Activated T-cell treated with anti-CD3 and anti-CD28 coated beads for 1 hour (primary cell): Measurements from ENCODE around the gene SETBP1.

Source experiments
- DNase-seq: peaks from one replicate; pipeline ENCODE4 v3.0.0-alpha.2; 2020; ENCODE audit warnings: low read depth

SETBP1 gene

DNA sequence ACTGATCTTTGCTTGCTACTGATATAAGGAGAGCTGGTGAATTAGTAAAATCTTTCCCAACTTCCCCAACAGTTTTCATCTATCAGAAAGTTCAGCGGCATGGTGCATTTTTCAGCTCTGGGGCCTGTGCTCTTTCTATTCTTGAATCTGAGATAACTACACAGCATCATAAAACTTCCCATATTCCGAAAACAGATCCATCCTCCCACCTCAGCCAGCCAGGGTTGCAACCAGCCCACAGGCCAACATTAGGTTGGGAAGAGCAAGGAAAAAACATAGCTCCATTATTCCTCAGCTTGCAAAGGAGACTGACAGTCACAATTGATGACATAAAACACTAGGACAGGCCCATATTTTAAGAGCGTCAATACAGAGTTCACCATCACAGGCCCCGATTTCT lies 297.2 kb downstream of the SETBP1 start:
- DNase-seq: no peak

DNA sequence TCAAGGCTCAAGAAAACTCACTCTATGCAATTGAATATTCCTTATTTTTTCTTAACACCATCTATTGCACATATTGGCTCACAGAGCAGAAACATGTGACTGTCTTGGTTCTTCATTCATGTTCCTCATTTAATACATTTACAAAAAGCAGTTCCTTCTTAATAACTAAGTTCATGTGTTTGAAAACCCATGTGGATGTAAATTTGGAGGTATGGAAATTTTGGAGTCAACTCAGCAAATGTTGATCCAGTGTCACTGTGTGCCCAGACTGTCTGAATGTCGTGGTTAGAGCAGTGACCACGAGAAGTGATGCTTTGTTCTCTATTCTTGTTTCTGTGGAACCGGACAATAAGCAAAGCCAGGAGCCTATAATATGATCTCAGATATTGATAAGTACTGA lies 299.1 kb downstream of the SETBP1 start:
- DNase-seq: no peak

DNA sequence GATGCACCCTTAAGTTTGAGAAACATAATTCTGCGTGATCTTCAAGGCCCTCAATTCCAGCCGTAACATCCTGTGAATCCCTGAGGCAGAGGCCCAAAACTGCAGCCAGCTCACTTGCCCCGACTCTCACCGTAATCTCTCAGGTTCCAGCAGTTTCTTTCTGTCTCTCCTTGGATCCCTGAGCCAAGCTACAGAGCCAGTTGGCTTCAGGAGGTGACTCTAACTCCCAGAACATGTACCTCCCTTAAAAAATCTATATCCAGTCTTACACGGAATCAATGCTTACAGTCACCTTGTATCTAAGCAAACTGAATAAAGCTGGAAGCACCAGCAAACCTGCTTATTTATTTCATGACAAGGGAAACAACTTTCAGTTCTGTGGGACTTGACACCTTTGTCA lies 300.4 kb downstream of the SETBP1 start:
- no peak for DNase-seq

DNA sequence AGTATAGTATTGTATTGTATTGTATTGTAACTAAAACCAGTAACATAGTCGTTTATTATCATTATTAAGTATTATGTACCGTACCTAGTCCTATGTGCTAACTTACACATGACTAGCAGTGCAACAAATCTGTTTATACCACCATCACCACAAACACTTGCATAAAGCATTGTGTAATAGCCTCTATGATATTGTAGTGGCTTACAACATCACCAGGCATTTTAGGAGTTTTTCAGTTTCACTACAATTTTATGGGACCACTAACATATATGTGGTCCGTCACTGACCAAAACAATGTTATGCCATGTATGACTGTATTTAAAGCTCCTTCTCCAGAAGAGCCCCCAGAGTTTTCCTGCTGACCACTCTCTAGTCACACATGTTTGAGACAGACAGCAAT lies 306.2 kb downstream of the SETBP1 start:
- no peak for DNase-seq

DNA sequence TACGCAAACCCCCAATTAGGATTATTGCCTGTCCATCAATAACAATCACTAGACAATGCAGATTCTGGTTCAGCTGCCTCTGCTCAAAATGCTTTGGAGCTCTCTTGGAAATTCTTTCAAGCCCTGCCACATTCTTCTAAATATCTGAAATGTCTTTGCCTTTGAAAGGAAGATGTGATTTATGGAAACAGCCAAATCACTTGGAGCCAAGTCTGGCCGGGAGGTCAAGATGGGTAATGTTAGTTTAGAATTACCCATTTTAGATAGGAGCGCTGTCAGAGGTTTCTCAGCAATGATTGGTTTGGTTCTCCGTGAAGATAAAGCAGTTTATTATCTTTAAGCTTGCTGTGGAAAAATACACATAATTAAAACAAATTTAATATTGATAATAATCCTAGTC lies 306.7 kb downstream of the SETBP1 start:
- DNase-seq: no peak

DNA sequence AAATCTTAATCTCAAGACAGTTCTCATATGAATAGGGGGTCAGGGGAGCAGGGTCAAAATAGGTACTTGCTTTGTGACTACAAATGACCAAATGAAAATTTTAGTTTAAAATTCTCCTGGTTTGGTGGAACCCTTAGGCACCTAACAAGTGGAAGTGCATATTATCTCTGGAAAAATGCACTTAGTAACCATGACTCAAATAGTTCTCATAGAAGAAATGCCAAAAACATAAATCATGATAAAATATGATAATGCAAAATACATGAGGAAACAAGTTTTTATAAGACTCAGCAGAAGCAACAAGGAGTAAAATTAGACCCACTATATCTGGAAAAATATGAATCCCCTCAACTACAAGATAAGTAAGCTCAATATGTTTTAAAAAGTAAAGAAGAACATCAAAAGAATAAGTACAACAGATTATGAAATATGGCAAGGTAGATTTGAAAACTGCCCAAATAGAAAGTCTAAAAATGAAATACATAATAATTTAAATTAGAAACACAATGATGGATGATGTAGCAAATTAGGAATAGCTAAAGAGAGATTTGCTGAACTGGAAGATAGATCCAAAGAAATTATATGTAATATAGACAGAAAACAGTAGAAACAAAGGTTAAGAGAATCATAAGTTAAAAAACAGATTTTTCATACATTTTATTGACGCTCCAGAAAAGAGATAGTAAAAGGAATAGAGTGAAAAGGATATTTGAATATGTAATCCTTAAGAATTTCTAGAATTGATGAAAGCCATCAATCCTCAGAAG lies 308.3 kb downstream of the SETBP1 start:
- DNase-seq: no peak

DNA sequence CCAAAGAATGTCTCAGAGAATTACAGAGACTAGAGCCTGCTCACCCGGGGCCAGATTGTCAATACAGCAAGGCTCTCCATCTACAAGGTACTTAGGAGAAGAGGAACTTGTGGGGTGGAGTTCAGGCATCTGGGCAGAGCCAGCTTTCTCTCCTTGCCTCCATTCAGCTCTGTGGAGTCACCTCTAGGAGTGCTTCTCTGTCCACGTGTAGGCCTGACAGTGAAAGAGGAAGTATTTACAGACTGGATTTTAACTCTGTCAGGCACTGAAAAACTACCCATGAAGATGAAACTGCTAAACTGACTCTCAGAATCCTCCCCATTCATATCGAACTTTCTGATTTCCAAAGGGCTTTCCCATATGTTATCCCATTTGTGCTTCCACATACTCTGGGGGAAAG lies 315.6 kb downstream of the SETBP1 start:
- DNase-seq: no peak

DNA sequence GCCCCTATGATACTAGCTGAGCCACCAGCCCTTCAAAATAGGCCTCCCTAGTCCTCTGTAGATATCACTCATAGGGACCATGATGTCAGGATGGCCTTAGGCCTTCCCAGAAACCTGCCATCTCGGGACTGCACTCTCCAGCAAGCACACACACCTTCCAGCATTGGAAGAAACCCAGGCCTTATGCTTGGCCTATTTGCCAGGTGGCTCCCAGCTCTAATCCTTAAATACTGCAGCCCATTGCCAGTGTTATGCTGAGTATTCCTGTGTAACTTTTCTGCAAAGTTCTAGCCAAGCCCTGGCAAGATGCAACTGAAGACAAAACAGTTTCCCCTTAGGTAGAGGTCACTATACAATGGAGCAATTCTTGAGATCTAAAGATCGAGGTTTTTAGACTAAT lies 316.5 kb downstream of the SETBP1 start:
- no peak for DNase-seq

DNA sequence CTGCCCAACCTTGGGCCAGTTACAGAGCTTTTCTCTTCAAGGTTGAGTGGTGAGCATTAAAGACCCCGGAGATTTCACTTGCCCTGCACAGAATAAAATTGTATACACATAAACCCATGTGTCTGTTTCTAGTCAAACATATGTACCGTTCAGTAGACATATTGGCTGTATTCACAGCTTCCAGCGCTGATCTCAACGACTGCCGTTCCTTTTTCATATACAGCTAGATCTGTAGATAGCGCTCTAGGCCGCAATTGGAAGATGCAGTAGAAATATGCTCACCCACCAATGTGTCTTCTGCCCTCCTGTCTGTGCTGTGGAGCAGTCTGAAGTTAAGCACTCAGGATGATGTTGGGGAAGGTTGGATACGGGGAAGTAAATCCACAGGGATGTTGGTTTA lies 317.7 kb downstream of the SETBP1 start:
- DNase-seq: no peak

DNA sequence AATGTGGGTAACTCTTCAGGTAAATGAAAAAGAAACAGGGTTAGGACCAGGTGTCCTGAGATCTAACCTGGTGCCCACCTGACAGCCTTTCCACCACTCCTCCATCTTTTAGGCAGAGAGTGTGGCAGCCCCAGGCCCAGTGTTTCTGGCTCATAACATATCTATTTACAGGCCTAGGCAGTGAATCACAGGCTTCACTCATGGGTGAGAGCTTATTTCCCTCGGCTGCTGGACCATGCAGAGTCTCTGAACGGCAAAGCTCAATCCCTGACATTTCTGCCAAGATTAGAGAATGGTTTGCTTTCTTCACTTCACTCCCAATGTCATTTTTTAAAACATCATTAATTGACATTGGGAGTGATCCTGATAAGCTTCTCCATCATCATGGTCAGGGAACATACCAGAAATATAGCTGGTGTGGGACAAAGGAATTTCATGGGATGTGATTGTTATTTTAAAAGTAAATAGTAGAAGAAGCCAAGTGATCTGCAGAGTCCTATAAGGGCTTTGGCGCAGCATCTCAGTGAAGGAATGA lies 323.9 kb downstream of the SETBP1 start:
- DNase-seq: no peak

DNA sequence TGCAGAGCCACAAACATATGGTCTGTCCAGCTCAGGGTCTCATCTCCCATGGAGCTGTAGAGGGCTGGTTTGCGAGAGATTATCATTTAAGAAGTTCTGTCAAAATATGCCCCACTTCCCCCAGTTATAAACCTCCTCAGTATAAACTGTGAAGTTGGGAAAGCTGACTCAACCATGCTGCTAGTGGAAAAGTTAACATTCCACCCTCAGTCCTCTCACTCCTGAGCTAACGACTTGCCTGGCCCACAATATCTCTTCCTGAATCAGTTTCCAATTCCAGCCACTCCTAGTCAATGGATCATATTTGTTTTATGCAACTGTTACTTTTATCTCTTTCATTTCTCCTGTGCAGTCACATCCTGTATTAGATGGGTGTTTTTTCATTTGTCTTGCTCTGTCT lies 326.2 kb downstream of the SETBP1 start:
- no peak for DNase-seq

DNA sequence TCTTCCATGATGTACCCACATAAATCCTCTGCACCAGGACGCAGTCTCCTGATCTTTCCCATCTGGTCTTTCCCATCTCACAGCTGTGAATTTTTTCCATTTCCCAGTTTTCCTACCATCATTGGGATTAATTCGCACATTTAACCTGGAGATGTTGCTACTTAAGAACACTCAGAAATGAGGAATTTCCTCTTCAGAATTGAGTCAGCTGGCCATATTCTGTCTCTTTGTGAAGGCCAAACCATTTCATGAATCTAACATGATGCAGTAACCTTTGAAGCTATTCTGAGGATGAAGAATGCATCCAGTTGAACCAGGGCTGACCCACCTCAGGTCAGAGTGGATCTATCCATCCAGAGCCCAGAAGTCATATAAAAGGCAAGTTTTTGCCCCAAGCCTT lies 326.8 kb downstream of the SETBP1 start:
- DNase-seq: no peak

DNA sequence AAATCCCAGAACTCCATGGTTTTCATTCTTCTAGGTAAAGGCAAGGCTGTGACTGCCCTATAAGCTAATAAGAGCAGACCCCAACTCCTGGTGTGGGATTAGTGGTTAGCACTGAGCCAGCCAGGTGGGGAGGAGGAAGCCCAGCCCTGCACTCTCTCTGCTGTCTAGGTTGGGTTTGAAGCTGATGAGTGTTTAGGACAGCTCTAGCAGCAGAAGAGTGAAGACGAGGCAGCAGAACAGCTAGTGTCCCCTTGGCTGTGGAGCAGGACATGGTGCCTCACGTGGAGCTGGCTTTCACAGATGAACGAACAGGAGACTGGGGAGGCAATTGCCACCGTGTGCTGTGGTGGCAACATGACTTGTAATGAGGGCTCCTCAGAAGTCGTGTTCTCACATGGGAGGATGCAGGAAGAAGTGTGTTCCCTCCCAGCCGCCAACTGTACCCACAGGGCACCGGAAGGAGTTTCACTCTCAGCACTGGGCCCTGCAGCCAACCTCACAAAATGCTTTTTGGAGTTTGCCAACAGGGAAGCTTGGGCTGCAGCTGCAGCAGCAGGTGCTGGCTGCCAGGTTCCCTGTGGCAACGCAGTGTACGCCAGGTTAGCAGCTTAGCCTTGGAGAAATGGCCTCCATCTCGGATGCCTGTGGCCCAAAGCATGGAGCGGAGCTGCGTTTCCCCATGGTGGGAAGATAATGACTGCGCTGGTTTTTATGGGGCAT lies 328.2 kb downstream of the SETBP1 start:
- DNase-seq: no peak

DNA sequence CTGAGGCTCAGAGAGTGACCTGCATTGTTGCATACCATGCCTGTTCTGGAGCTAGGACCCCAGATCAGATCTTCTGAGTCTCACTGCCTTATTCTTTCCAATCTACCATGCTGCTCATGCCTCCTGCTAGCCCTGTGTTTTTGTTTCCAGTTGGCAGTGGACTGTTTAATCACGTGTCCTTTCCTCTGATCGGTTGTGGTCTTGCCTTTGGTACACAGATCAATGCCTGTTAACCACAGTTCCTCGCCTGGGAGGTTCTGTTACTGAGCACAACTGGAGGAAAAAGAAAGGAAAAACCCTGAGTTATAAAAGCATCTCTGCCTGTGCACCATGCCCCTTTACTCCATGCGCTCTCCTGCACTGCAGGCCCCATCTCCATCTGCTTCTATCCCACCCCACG lies 329.1 kb downstream of the SETBP1 start:
- DNase-seq: no peak

DNA sequence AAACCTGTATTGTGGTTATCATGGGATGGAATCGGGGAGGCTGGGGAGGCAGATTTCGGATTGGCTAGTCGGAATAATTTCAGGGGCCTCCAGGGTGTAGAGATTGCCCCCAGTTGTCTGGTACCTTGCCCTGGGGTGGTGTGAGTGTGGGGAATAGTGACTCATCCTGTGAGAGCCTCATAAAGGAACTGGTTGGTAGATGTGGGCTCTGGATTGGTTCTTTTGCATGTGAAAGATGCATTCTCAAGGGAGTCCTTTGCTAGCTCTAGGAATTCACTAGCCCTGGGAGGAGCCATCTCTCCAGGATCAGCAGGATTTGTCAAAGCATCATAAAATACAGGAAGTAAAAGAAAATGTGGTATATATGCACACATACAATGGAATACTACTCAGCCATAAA lies 331.6 kb downstream of the SETBP1 start:
- DNase-seq: no peak

DNA sequence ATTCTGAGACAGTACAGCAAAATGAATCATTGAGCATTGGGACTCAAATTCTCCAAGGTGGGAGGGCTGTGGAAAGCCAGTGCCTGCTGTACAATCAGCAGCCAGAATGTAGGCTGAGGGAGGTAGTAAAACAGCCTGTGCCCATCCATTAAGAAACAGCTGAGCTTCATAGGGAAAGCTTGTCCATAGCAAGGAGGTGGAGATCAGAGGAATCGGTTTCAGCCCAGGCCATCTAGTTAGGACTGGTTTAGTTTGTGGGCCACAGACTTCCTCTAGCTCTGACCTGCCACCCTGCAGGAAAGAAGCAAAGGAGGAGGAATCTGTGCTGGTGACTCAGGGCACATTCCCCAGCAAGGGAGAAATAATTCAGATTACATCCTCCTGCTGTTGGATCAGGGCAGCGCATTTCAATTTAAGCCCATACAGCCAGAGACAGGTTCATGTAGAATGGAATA lies 333.4 kb downstream of the SETBP1 start:
- no peak for DNase-seq

DNA sequence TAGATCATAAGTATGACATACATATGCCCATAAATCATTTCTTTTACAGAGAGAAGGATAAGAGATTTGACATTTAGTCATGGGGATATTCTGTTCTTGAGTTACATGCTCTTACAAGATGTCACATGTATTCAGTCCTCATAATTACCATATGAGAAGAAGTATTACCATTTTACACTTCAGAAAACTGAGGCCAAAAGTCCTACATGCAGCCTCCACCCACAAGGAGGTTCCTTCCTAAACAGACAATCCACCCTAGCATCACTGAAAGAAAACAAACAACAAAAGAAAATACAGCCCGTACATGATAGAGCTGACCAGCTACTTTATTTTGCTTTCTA lies 335.1 kb downstream of the SETBP1 start:
- DNase-seq: no peak

DNA sequence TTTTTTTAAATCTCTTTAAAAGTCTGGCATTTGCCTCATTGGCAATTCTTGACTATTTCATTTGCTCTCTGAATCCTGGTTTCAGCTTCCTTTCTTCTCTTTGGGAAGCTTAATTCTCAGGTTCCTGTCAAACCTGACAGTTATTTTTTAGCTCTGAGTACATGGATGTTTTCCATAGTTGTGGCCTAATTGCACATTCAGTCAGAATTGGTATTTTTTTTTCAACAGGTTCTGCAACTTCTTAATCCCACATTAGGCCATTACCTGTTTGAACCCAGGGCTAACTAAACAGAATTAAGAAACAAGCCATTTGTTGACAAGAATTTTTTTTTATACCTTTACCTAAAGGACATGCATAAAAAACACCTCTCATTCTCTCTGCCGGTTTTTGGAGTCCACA lies 338.8 kb downstream of the SETBP1 start:
- no peak for DNase-seq

DNA sequence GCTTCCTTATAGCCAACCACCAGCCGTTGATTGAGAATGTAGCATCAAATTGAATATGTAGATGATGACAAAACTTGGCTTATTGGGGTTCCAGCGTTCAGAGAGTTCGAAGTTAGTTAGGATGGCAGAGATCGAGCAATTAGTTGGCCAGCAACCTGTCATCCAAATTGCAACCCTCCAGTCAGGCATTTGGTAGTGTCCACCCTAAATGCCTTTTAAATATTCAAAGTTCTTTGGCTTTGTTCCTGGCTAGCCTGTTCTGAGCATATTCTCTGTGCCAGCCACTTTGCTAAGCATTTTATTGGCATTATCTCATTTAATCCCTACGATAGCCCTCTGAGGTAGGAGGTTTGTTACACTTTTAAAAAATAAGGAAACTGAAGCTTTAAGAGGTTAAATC lies 342.8 kb downstream of the SETBP1 start:
- DNase-seq: no peak

DNA sequence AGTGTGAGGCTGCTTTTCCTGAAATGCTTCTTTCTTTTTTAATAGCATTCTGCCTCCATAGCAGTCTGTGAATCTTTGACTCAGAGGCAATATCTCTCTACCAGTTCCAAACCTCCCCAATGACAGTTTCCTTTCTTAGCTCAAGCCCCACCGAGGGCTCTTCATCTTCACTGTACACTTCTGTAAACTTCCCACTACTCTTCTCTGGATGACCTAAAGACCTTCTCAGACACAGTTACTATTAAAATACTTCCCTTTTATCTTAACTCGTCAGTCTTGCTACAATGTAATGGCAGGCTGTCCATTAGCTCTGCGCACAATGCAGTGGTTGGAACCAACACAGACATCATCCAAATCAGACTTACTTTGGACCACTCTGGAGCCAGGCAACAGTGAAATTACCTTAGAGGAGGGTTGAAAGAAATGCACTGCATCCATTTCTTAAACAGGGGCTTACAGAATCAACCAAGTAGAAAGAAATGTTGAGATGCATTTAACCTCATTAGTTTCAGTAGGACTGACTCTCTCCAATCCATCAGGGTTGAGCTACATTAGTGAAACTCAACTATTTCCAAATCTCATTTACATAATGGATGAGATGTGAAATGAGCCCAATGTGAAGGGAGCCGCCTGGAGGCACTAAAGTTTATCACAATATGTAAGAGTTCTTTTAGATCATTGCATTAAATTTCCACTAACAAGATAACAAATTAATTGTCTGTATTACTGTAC lies 343.8 kb downstream of the SETBP1 start:
- no peak for DNase-seq

DNA sequence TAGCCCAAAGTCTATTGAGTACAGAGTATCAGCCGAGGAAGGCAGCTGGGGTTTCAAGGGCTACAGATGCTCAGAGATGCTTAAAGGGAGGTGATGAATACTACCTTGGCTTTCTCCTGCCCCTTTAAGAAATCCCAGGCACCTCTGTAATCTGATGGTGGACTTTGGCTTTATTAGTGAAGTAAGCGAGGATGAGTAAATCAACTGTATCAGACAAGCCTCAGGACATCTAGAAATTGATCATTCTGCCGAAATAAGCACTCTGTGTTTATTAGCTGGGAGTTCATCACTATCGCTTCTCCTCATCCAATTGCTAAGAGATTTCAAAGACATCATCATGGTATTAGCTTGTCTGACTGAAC lies 344.4 kb downstream of the SETBP1 start:
- DNase-seq: no peak

DNA sequence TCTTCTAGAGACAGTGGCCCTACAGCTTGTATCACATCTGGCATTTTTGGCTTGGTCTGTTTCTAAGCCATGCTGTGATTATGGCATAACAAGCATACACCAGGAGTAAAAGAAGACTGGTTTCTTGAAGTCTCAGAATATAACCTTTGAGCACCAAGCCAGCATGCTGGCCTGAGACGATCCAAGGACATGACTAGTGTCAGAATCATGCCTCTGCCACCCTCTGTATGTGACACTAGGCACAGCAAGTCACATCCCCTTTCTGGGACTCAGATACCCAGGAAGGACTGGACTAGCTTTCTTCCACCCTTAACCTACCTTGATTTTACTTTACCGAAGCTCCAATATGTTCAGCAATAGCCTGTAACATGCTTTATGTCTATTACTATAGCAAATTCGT lies 345.5 kb downstream of the SETBP1 start:
- DNase-seq: no peak

DNA sequence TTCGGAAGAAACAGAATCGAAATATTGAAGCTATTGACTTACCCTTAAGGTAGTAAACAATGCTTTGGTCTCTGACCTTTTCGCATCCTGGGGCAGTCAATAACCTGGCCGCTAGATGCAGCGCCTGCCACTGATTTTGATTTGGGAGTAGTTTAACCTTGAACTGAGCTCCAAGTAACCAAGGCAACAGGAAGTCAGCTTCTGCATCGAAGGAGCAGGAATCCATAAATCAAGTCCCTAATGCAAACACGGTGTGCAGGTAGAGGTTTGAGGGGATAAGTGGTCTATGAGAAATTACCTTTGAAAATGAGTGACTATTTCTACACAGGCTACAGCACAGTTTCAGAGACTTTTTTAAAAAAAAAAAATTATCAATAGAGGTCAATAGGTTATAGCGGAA lies 353.5 kb downstream of the SETBP1 start:
- DNase-seq: no peak
